ENCODE results near the gene WDR45B. TPM values are rescaled to one million over a fixed set of nuclear protein-coding genes. Genes with fewer than 3 reads are reported as not detected.

The WDR45B gene
- total RNA-seq, 4 donors from 2014 or later, result 79.3 to 95.9 (median 84.2) TPM

GRCh38 chr17:82600731-82601446 is 47.4 kb downstream of the WDR45B start:
- DNase-seq, result no peak
- peaks cover 22 to 25% of the 10 kb centered on the region in 2 donors for H3K36me3 ChIP-seq
- H3K4me1 ChIP-seq, result peaks cover 13 to 25% of the 10 kb centered on the region in 2 donors
- WGBS, 2 donors, result 95 to 98% methylated on average over 35 to 36 of the region's 37 CpGs
- H3K27ac ChIP-seq, result no peak overlapping the region
- no peaks in the 10 kb centered on the region for H3K9me3 ChIP-seq
- TF ChIP-seq, protein P1, sequence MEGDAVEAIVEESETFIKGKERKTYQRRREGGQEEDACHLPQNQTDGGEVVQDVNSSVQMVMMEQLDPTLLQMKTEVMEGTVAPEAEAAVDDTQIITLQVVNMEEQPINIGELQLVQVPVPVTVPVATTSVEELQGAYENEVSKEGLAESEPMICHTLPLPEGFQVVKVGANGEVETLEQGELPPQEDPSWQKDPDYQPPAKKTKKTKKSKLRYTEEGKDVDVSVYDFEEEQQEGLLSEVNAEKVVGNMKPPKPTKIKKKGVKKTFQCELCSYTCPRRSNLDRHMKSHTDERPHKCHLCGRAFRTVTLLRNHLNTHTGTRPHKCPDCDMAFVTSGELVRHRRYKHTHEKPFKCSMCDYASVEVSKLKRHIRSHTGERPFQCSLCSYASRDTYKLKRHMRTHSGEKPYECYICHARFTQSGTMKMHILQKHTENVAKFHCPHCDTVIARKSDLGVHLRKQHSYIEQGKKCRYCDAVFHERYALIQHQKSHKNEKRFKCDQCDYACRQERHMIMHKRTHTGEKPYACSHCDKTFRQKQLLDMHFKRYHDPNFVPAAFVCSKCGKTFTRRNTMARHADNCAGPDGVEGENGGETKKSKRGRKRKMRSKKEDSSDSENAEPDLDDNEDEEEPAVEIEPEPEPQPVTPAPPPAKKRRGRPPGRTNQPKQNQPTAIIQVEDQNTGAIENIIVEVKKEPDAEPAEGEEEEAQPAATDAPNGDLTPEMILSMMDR (IDR thresholded peaks at IDR 0.05), result no peak
- no peak for TF ChIP-seq POLR2A (IDR thresholded peaks at IDR 0.05)
- intact Hi-C loops (cut with DNase I), result no loop called here
- no peaks in the 10 kb centered on the region for H3K27me3 ChIP-seq
- H3K4me3 ChIP-seq (replicated peaks in 1 of 3), result no peak overlapping the region

- H3K9me3 ChIP-seq, result no peaks in the 10 kb centered on the region
- intact Hi-C loops (cut with DNase I), result no loop called here
- no peak overlapping the region for H3K27ac ChIP-seq
- no peaks in the 10 kb centered on the region for H3K27me3 ChIP-seq
- WGBS, 2 donors, result 94 to 98% methylated on average over 11 to 15 of the region's 26 CpGs
- no peak overlapping the region for H3K4me3 ChIP-seq (replicated peaks in 1 of 3)
- H3K36me3 ChIP-seq, result peaks cover 25 to 26% of the 10 kb centered on the region in 2 donors
- no peak for DNase-seq
- TF ChIP-seq POLR2A (IDR thresholded peaks at IDR 0.05), result no peak
- TF ChIP-seq, protein P1 (IDR thresholded peaks at IDR 0.05), result no peak
- peaks cover 6 to 18% of the 10 kb centered on the region in 2 donors for H3K4me1 ChIP-seq
These were observed 48.3 kb downstream of the WDR45B start for GRCh38 chr17:82599674-82600661.

DNA sequence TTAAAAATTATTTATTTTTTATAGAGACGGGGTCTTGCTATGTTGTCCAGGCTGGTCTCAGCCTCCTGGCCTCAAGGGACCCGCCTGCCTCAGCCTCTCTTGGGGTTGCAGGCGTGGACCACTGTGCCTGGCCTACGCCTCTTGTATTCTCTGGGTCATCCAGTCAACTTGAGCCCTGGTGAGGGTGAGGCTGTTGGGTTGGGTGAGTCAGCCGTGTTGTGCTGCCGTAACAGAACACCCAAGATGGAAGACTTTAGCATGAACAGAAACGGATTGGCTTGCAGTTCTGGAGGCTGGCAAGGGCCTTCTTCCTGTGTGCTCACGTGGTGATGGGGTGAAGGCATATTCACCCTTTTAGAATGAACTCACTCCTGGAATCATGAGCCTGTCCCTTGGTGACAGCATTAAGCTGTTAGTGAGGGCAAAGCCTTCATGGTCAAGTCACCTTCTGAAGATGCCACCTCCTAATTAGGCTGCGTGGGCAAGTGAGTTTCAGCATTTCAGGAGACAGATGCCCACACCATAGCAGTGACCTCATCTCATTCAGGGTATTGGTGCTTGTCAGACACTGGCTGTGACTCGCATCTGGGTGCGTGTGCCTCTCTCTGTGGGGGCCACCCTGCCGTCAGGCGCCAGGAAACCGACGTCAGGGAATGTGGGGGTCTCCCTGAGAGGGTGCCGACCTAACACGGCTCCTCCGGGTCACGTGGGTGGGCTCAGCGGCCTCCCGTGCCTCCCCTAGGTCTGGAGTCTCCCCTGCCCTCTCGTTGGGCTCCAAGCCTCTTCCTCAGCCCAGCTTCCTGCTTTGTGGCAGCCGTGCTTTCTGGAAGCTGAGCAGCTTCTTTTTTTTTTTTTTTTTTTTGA is 49.8 kb downstream of the WDR45B start:
- H3K27ac ChIP-seq, result no peak overlapping the region
- intact Hi-C loops (cut with DNase I), result no loop called here

GRCh38 chr17:82596837-82597672 is 51.2 kb downstream of the WDR45B start:
- Histone ChIP-seq H3K4me3 (replicated peaks in 1 of 3) (no peak overlapping the region), H3K36me3 (peaks cover 13 to 15% of the 10 kb centered on the region in 2 donors), H3K27ac (no peak overlapping the region), H3K27me3 (no peaks in the 10 kb centered on the region), H3K9me3 (no peaks in the 10 kb centered on the region), H3K4me1 (peaks cover 18 to 19% of the 10 kb centered on the region in 2 donors)
- intact Hi-C loops (cut with DNase I), result no loop called here
- DNase-seq, result peak; percentile 42 to 79
- 73 to 82% methylated on average over 28 of the region's 33 CpGs for WGBS, 2 donors
- TF ChIP-seq, protein P1 (IDR thresholded peaks at IDR 0.05), result no peak
- no peak for TF ChIP-seq POLR2A (IDR thresholded peaks at IDR 0.05)

More for the DNA sequence above, 49.8 kb downstream of the WDR45B start:
- Histone ChIP-seq H3K9me3 (no peaks in the 10 kb centered on the region), H3K4me1 (peaks cover 9 to 14% of the 10 kb centered on the region in 2 donors), H3K36me3 (peaks cover 25% of the 10 kb centered on the region in 2 donors), H3K27me3 (no peaks in the 10 kb centered on the region), H3K4me3 (replicated peaks in 1 of 3) (no peak overlapping the region)
- 80 to 89% methylated on average over 16 of the region's 23 CpGs for WGBS, 2 donors
- TF ChIP-seq, protein P1 (IDR thresholded peaks at IDR 0.05), result no peak
- TF ChIP-seq POLR2A (IDR thresholded peaks at IDR 0.05), result no peak
- DNase-seq, result no peak
